ENCODE data around the gene ANKS1A. TPM values are rescaled to one million over a fixed set of nuclear protein-coding genes. Genes with fewer than 3 reads are reported as not detected.

Gene ANKS1A
- total and polyA plus RNA-seq, 2 of the 4 experiments (the other 2 are of a cell fraction) = 7.2 to 7.5 TPM

DNA sequence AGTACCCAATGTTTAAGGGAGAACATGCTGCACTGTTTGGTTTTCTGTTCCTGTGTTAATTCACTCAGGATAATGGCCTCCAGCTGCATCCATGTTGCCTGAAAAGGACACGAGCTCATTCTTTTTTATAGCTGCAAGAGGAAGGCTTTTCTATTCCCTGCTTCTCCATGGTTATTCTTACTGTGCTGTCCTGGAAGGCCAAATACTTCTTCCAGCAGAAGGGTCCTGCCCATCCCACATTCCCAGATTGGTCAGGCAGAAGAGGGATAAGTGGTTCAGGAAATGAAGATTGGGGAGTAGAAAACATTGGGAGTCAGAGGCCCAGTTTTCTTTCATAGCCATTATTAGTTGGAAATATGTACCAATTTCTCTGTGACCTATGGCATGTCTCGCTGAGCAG is 129.7 kb downstream of the ANKS1A start:
- Histone ChIP-seq H3K9ac (ENCODE audit: low read depth, low read length) (no peak overlapping the region), H3K14ac (replicated peaks; ENCODE audit: low read depth, low read length) (no peak overlapping the region), H4K20me1 (ENCODE audit: insufficient read depth, low read length) (no peaks in the 10 kb centered on the region), H3K4me1 (ENCODE audit: control insufficient read depth, insufficient read depth, low read length) (peaks cover 27% of the 10 kb centered on the region), H4K91ac (ENCODE audit: insufficient read depth, low read depth, low read length) (no peak overlapping the region), H3K79me1 (ENCODE audit: low read depth in 1 of 2, low read length in 2 of 2) (peaks cover 9 to 11% of the 10 kb centered on the region in 2 experiments; a peak in 3 of 4 replicates), H3K27ac (ENCODE audit: insufficient read depth, low read length) (no peak overlapping the region), H2BK5ac (ENCODE audit: low read depth, low read length, poor library complexity, severe bottlenecking) (no peak overlapping the region), H2BK120ac (ENCODE audit: low read depth, low read length) (no peak overlapping the region), H3K36me3 (ENCODE audit: control insufficient read depth, insufficient read depth, low read length) (no peaks in the 10 kb centered on the region), H3K4ac (ENCODE audit: low read depth, low read length) (no peak overlapping the region), H2AFZ (replicated peaks; ENCODE audit: low read length, poor library complexity) (no peak overlapping the region), H4K8ac (ENCODE audit: low read depth in 2 of 2, low read length in 2 of 2) (no peak overlapping the region), H2BK20ac (ENCODE audit: low read depth, low read length) (no peak overlapping the region), H2BK15ac (ENCODE audit: low read depth, low read length) (no peak overlapping the region), H3K4me2 (ENCODE audit: low read depth, low read length) (peak overlapping the region; percentile 56), H2AK5ac (ENCODE audit: low read depth, low read length) (no peak overlapping the region), H3K4me3 (ENCODE audit: insufficient read depth, low read depth, low read length) (no peak overlapping the region), H3K9me1 (ENCODE audit: insufficient read depth, low read length) (peaks cover 19% of the 10 kb centered on the region), H3K56ac (ENCODE audit: extremely low read depth, insufficient read depth, low read length) (no peak overlapping the region), H3K23ac (ENCODE audit: low read depth, low read length) (no peak overlapping the region; the same call in 1 of the 2 replicates), H3K27me3 (ENCODE audit: control insufficient read depth, insufficient read depth, low read length) (no peaks in the 10 kb centered on the region), H3K18ac (ENCODE audit: low read depth, low read length) (no peak overlapping the region), H2AK9ac (replicated peaks; ENCODE audit: low read depth, low read length, poor library complexity) (no peak overlapping the region), H4K5ac (ENCODE audit: low read depth, low read length) (no peak overlapping the region; the same call in 1 of the 2 replicates), H3K9me3 (ENCODE audit: control insufficient read depth, insufficient read depth, low read length) (no peaks in the 10 kb centered on the region)
- in situ Hi-C loops (cut with MboI; ENCODE audit: low sequenced_read_pairs) = no loop called here
- dilution Hi-C loops (cut with HindIII; ENCODE audit: low sequenced_read_pairs, unreplicated experiment) = no loop called here
- intact Hi-C loops (cut with micrococcal nuclease) = loop anchor here (5.0 kb wide), 1 partner anchor 34 kb away; no protein-coding TSS in a partner anchor
- ATAC-seq (ENCODE audit: low read depth) (no peak), DNase-seq (no peak)
- POLR2A ChIA-PET (ENCODE audit: unreplicated experiment) = no interaction called here
- CTCF ChIA-PET = no interaction called here
- 80% methylated on average over 1 of the region's 2 CpGs; no CpG with 5 or more reads in 1 of the 2 experiments for WGBS, 2 experiments (ENCODE audit: extremely low coverage in 2 of 2, insufficient read length in 1 of 2)
- no peak for TF ChIP-seq NFE2L2 (IDR thresholded peaks at IDR 0.05; ENCODE audit: low read depth, low read length)
- TF ChIP-seq CTCF (conservative IDR thresholded peaks at IDR 0.05; ENCODE audit: low read depth, low read length) = no peak
- TF ChIP-seq, protein P1, sequence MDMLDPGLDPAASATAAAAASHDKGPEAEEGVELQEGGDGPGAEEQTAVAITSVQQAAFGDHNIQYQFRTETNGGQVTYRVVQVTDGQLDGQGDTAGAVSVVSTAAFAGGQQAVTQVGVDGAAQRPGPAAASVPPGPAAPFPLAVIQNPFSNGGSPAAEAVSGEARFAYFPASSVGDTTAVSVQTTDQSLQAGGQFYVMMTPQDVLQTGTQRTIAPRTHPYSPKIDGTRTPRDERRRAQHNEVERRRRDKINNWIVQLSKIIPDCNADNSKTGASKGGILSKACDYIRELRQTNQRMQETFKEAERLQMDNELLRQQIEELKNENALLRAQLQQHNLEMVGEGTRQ (IDR thresholded peaks at IDR 0.05; ENCODE audit: low read depth, low read length) = no peak
- no peak for TF ChIP-seq BHLHE40 (IDR thresholded peaks at IDR 0.05; ENCODE audit: low read depth, low read length)
- no peak for TF ChIP-seq FOS (IDR thresholded peaks at IDR 0.05; ENCODE audit: low read depth, low read length)
- no peak for TF ChIP-seq CEBPB (IDR thresholded peaks at IDR 0.05; ENCODE audit: low read depth, low read length)
- no peak for TF ChIP-seq MXI1 (IDR thresholded peaks at IDR 0.05; ENCODE audit: borderline replicate concordance, low read depth, low read length)
- TF ChIP-seq, protein P2, sequence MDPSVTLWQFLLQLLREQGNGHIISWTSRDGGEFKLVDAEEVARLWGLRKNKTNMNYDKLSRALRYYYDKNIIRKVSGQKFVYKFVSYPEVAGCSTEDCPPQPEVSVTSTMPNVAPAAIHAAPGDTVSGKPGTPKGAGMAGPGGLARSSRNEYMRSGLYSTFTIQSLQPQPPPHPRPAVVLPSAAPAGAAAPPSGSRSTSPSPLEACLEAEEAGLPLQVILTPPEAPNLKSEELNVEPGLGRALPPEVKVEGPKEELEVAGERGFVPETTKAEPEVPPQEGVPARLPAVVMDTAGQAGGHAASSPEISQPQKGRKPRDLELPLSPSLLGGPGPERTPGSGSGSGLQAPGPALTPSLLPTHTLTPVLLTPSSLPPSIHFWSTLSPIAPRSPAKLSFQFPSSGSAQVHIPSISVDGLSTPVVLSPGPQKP (IDR thresholded peaks at IDR 0.05; ENCODE audit: borderline replicate concordance, low read depth, low read length) = no peak
- TF ChIP-seq SMC3 (IDR thresholded peaks at IDR 0.05; ENCODE audit: low read depth, low read length) = no peak
- no peak for TF ChIP-seq POLR2A (IDR thresholded peaks at IDR 0.05; ENCODE audit: low read depth, low read length)
- TF ChIP-seq MAFK (IDR thresholded peaks at IDR 0.05; ENCODE audit: low read depth, low read length) = no peak
- TF ChIP-seq CHD1 (IDR thresholded peaks at IDR 0.05; ENCODE audit: low read depth, low read length) = no peak
- no peak for TF ChIP-seq RFX5 (IDR thresholded peaks at IDR 0.05; ENCODE audit: low read depth, low read length)
- TF ChIP-seq RCOR1 (IDR thresholded peaks at IDR 0.05; ENCODE audit: insufficient replicate concordance, low read length) = no peak
- TF ChIP-seq RAD21 (IDR thresholded peaks at IDR 0.05; ENCODE audit: low read length) = no peak
- TF ChIP-seq MAZ (IDR thresholded peaks at IDR 0.05; ENCODE audit: borderline replicate concordance, low read depth, low read length) = no peak
- no TSS peak for BruUV-seq (replicated peaks)

Data from IMR-90 (cell line).